Adipocyte (in vitro differentiated cells): ENCODE results near the gene SPRR2A.

Source experiments
- DNase-seq: peaks from one replicate; pipeline ENCODE4 v3.0.0-alpha.2; 2015; ENCODE audit warnings: low read depth
- H3K27me3 ChIP-seq: replicated peaks from 2 replicates; pipeline ENCODE4 v1.7.0; 2013; ENCODE audit warnings: mild to moderate bottlenecking, low read length, moderate library complexity; ENCODE audit not compliant: control insufficient read depth, insufficient read depth
- H3K36me3 ChIP-seq: 2 replicates; pipeline ENCODE4 v1.7.0; 2013; ENCODE audit warnings: low read length, mild to moderate bottlenecking, moderate library complexity; ENCODE audit not compliant: control insufficient read depth, insufficient read depth, severe bottlenecking
- H3K4me1 ChIP-seq: 2 replicates; pipeline ENCODE4 v1.7.0; 2013; ENCODE audit warnings: mild to moderate bottlenecking, low read length, moderate library complexity; ENCODE audit not compliant: control insufficient read depth, insufficient read depth
- H3K4me3 ChIP-seq: 2 replicates; pipeline ENCODE4 v1.7.0; 2013; ENCODE audit warnings: mild to moderate bottlenecking, low read length, moderate library complexity
- H3K9ac ChIP-seq: 2 replicates; pipeline ENCODE4 v1.7.0; 2013; ENCODE audit warnings: mild to moderate bottlenecking, low read length, moderate library complexity
- H3K9me3 ChIP-seq: 2 replicates; pipeline ENCODE4 v1.7.0; 2013; ENCODE audit warnings: mild to moderate bottlenecking, low read length, moderate library complexity; ENCODE audit not compliant: control insufficient read depth

Gene SPRR2A

DNA sequence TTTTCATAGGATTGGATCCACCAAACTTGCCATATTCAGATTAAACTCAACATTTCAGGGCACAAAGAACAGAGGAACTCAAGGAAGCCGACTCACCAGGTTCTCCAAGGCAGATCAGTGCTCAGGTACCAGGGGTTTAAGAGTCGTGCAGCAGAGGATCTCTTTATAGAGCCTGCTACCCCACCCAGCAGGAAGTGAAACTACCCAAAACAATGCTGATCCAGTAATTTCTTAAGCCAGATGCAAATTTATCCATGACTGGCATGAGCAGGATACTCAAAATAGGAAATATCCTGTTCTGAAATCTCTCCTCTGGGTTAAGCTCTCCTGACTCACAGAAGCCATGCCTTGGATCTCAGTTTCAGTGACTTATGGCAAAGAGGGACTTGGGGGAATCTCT, at the start of gene SPRR2A:
Gene SPRR2A (minus strand): TSS at position 138 of the 400 bp plus-strand sequence. CDS start 777 bp downstream, outside the sequence.
- Histone ChIP-seq H3K9ac (no peak within 1 kb of the TSS), H3K4me3 (no peak within 1 kb of the TSS), H3K4me1 (no peaks in the 10 kb centered on the region), H3K27me3 (peaks cover 4% of the 10 kb centered on the region), H3K36me3 (no peaks in the 10 kb centered on the region), H3K9me3 (peaks cover 8% of the 10 kb centered on the region)
- no peak for DNase-seq

DNA sequence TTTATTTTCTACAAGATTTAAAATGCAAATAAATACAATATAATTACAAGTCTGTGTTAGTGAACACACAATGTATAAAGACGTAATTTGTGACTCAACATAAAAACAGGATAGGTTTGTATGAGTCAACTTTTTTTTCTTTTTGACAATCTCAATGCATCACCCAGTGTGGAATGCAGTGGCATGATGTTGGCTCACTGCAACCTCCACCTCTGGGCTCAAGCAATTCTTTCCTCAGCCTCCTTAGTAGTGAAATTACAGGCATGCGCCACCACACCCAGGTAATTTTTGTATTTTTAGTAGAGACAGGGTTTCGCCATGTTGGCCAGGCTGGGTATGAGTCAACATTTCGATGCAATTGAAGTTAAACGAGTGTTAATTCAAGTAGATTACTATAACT, 42.9 kb upstream of the SPRR2A start:
- no peak overlapping the region for H3K4me3 ChIP-seq
- no peaks in the 10 kb centered on the region for H3K4me1 ChIP-seq
- H3K36me3 ChIP-seq: no peaks in the 10 kb centered on the region
- no peak for DNase-seq
- no peak overlapping the region for H3K9ac ChIP-seq
- peaks cover 3% of the 10 kb centered on the region for H3K9me3 ChIP-seq
- H3K27me3 ChIP-seq: no peaks in the 10 kb centered on the region

- Histone ChIP-seq H3K4me3 (no peak overlapping the region), H3K9me3 (no peaks in the 10 kb centered on the region), H3K27me3 (no peaks in the 10 kb centered on the region)
Observed at GRCh38 chr1:153099461-153100045, 42.2 kb upstream of the SPRR2A start.

DNA sequence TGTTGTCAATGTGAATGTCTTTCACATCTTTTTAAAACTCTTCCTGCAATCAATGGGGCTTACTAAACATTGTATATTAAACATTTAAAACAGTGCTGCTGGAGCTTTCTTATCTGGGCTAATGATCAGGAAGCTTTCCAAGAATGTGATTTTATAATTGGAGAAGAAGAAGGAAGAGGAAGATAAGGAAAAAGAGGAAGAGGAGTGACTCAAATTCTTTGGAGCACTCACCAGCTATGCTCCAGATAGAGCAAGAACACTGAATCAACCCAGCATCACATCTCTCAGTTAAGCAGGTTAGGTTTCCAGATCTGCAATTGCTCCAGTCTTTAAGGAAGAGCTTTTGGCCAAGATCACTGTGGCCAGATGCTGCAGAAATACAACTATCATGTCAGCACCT, 38.5 kb upstream of the SPRR2A start:
- H3K4me1 ChIP-seq: no peaks in the 10 kb centered on the region
- DNase-seq: no peak
- H3K27me3 ChIP-seq: no peaks in the 10 kb centered on the region
- H3K36me3 ChIP-seq: no peaks in the 10 kb centered on the region
- H3K9me3 ChIP-seq: no peaks in the 10 kb centered on the region
- H3K4me3 ChIP-seq: no peak overlapping the region
- no peak overlapping the region for H3K9ac ChIP-seq

More at GRCh38 chr1:153099461-153100045, 42.2 kb upstream of the SPRR2A start:
- H3K9ac ChIP-seq: no peak overlapping the region
- no peaks in the 10 kb centered on the region for H3K4me1 ChIP-seq
- DNase-seq: no peak
- no peaks in the 10 kb centered on the region for H3K36me3 ChIP-seq

- DNase-seq: no peak
- Histone ChIP-seq H3K36me3 (no peaks in the 10 kb centered on the region), H3K27me3 (no peaks in the 10 kb centered on the region)
Observed at GRCh38 chr1:153094426-153094825, 37.1 kb upstream of the SPRR2A start, which contains the start of gene SPRR2E. Gene SPRR2E, minus strand, starts transcription at chr1:153094526. Its CDS starts 775 bp downstream, at chr1:153093751.

DNA sequence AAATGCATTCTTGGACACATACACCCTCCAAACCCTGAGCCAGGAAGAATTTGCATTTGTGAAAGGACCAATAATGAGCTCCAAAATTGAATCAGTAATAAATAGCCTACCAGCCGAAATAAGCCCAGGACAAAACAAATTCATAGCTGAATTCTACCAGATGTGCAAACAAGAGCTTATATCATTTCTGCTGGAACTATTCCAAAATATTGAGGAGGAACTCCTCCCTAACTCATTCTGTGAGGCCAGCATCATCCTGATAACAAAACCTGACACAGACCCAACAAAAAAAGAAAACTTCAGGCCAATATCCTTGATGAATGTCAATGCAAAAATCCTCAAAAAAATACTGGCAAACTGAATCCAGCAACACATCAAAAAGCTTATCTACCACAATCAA, 30.3 kb upstream of the SPRR2A start:
- H3K9ac ChIP-seq: no peak overlapping the region
- no peak overlapping the region for H3K4me3 ChIP-seq
- H3K9me3 ChIP-seq: peaks cover 9% of the 10 kb centered on the region
- no peaks in the 10 kb centered on the region for H3K36me3 ChIP-seq
- H3K27me3 ChIP-seq: no peaks in the 10 kb centered on the region
- H3K4me1 ChIP-seq: no peaks in the 10 kb centered on the region
- no peak for DNase-seq

More at GRCh38 chr1:153094426-153094825, 37.1 kb upstream of the SPRR2A start, which contains the start of gene SPRR2E:
- H3K9ac ChIP-seq: no peak within 1 kb of the TSS
- H3K4me1 ChIP-seq: no peaks in the 10 kb centered on the region
- H3K9me3 ChIP-seq: no peaks in the 10 kb centered on the region
- H3K4me3 ChIP-seq: no peak within 1 kb of the TSS

GRCh38 chr1:153081736-153082135, 24.4 kb upstream of the SPRR2A start:
- H3K4me3 ChIP-seq: no peak overlapping the region
- H3K36me3 ChIP-seq: no peaks in the 10 kb centered on the region
- H3K9ac ChIP-seq: no peak overlapping the region
- no peaks in the 10 kb centered on the region for H3K4me1 ChIP-seq
- H3K27me3 ChIP-seq: no peaks in the 10 kb centered on the region
- DNase-seq: no peak
- peaks cover 13% of the 10 kb centered on the region for H3K9me3 ChIP-seq

DNA sequence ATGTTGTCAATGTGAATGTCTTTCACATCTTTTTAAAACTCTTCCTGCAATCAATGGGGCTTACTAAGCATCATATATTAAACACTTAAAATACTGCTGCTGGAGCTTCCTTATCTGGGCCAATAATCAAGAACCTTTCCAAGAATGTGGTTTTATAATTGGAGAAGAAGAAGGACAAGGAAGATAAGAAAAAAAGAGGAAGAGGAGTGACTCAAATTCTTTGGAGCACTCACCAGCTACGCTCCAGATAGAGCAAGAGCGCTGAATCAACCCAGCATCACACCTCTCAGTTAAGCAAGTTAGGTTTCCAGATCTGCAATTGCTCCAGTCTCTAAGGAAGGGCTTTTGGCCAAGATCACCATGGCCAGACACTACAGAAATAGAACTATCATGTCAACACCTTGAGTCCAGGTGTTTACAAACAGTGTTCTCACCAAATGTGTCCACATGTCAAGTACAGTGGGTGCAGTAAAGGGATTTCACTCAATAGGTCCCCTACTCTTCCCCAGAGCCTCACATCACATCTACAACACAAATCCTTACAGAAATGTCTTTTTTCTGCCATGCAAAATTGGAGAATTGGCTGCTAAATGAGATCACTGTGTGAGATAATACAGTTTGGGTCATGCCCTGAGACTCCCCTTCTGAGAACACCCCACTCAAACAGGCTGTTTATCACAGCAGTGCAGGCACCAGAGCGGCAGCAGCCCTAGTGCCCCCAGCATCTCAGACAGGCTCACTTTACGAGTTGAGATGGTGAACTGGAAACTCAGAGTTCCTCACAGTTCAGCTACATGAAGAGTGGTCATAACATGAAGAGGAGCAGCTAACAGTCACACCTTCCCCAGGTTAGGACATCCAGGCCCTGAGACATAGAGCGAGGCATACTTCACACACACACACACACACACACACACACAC, 15.8 kb upstream of the SPRR2A start:
- no peaks in the 10 kb centered on the region for H3K9me3 ChIP-seq
- no peak for DNase-seq
- no peaks in the 10 kb centered on the region for H3K4me1 ChIP-seq
- H3K4me3 ChIP-seq: no peak overlapping the region
- no peak overlapping the region for H3K9ac ChIP-seq
- peaks cover 2% of the 10 kb centered on the region for H3K27me3 ChIP-seq
- no peaks in the 10 kb centered on the region for H3K36me3 ChIP-seq

DNA sequence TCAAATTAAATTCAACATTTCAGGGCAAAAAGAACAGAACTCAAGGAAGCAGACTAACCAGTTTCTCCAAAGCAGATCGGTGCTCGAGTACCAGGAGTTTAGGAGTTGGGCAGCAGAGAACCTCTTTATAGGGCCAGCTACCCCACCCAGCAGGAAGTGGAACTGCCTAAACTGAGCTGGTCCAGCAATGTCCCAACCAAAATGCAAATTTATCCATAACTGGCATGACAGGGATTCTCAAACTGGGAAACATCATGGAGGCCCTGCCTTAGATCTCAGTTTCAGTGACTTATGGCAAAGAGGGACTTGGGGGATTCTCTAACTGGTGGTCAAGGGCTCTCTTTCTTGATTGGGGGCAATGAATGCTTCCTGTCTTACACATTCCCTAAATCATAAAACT, 14.2 kb upstream of the SPRR2A start, which contains the start of gene SPRR2B:
Gene SPRR2B (minus strand): TSS at position 101 of the 400 bp plus-strand sequence. CDS start 772 bp downstream, outside the sequence.
- no peaks in the 10 kb centered on the region for H3K36me3 ChIP-seq
- H3K27me3 ChIP-seq: peaks cover 2% of the 10 kb centered on the region
- H3K4me3 ChIP-seq: no peak within 1 kb of the TSS
- no peak for DNase-seq
- H3K9me3 ChIP-seq: no peaks in the 10 kb centered on the region
- H3K9ac ChIP-seq: no peak within 1 kb of the TSS
- H3K4me1 ChIP-seq: no peaks in the 10 kb centered on the region

DNA sequence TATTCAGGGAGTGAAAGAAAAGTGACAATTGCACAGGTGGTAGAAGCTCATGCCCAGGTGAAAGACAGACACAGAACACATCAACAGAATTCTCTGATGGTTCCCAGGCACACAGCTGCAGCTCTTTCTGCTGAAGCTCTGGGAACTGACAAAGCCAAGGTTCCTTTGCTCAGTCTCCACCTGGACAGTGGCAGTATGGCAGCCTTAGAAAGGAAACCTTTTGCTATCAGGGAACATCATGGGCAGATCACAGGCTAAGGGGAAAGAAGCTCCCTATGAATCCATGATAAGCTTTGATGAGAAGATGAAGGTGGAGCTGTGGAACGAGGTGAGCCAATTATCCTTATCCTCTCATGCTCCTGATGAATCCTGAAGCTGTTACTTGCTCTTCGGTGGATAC, 12.9 kb upstream of the SPRR2A start:
- H3K4me1 ChIP-seq: no peaks in the 10 kb centered on the region
- no peak overlapping the region for H3K9ac ChIP-seq
- no peak for DNase-seq
- peaks cover 2% of the 10 kb centered on the region for H3K27me3 ChIP-seq
- no peak overlapping the region for H3K4me3 ChIP-seq
- H3K36me3 ChIP-seq: no peaks in the 10 kb centered on the region
- no peaks in the 10 kb centered on the region for H3K9me3 ChIP-seq
